GM21381 (cell line): ENCODE measurements around the gene TUBA1A.
"Not testable (repeated sequence)": the region's sequence is repeated elsewhere in the genome, so short reads cannot be mapped to it uniquely, and the experiment has no call there.

ENCODE experiments used
- ATAC-seq: cut with Tn5 transposase; IDR thresholded peaks from one replicate; pipeline ENCODE4 v1.9.1; 2021; ENCODE audit warnings: mild to moderate bottlenecking, moderate library complexity; ENCODE audit not compliant: unreplicated experiment

Gene TUBA1A

DNA sequence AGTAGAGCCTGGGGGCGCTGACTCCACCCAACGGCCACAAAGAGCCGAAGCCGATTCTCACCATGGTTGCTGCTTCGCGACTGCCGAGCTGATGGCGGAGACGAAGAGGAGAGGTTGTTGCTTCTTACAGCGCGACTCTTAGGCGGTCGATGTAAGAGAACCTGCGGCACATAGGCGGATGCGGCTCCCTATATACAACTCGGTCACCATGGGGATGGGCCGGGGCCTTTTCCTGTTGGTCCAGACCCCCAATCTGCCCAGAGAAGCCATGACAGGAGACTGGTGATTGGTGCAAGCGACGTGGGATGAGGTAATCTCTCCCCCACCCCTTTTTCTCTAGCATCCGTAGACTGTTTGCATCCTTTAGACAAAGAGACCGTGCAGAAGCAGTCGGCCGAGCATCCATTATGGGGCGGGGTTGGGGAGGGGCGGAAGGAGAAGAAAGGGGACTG lies at the start of gene TUBA1A:
Gene TUBA1A (minus strand): TSS at position 165 of the 452 bp plus-strand sequence. CDS start 101 bp downstream, at position 64.
- peak; percentile 88 for ATAC-seq

DNA sequence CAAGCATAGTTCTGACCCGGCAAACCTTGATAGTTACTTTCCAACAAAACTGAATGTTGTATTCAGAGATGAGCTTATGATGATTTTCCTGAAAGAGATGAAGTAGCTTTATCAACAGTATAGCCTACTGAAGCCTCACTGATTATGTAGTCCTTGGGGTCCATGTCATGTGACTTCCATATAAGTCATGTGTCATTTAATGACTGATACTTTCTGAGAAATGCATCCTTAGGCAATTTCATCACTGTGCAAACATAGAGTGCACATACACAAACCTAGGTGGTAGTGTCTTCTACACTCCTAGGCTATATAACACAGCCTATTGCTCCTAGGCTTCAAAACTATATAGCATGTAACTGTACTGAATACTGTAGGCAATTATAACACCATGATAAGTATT lies 47.5 kb upstream of the TUBA1A start:
- no peak for ATAC-seq

DNA sequence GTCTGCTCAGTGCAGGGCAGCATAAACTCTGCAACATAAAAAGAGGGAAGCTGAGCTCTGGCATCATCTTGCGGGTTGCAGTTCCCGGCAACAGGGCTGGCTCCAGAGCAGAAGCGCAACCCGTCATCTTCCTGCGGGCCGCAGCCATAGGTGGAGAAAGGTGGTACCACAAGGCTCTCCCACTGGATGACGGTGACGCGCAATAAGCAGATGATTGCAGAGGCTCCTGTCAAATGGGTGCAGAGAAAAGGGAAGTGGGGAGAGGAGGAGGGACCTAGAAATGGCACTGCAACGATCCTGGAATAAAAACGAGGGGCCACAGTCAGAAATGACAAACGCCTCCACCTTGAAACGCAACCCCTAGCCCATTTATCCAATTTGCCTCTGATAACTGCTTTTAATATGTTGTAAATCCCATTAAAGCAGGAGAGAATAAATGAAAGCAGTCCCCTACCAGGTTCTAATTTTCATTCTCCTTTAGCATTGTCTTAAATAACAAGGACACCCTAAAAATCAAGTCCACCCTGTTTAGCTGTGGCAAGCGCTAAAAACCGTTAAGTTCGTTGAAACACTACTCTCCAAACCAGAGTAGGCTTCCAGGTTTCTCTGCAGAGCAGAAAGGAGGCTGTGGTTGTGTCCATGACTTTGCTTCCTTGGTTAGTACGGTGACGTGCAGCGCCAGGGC lies 45.1 kb upstream of the TUBA1A start:
- peak; percentile 39 for ATAC-seq

DNA sequence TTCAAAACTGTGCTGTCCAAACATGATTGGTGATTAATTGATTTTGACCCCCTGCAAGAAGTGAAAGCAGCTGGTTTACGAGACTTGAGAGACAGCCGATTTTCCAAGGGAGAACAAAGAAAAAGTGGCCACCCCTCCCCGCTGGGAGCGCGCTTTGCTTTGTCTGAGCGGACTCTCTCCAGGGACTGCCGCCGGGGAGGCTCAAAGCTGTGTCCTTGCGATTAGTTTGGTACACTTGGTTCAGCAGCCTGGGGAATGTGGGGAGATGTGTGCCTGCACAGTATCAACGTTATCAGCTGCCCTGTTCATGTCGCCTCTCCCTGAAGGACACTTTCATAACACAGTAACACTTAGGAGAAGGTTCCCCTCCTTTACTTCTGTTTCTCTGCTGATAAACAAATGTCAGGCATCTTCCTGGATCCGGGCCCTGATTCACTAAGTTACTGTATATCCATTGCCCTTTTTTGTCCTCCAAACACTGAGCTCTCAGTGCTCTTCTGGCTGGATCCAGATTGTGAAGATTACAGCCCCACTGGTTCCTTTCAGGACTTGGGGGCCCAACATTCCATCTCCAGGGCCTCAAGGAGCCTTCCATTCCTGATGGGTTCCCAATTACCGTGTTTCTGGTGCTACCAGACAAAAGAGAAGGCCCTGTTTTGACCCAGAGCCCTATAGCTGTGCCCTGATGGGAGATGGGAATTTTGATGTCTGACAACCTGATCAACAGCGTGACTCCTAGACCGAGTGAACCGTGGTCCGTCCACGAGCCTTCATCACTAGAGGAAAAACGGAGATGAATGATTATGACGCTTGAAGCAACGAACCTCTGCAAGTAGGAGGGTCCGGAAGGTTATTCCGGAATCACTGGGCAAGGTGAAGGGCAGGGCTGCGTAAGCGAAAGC lies 44.3 kb upstream of the TUBA1A start:
- no peak for ATAC-seq

DNA sequence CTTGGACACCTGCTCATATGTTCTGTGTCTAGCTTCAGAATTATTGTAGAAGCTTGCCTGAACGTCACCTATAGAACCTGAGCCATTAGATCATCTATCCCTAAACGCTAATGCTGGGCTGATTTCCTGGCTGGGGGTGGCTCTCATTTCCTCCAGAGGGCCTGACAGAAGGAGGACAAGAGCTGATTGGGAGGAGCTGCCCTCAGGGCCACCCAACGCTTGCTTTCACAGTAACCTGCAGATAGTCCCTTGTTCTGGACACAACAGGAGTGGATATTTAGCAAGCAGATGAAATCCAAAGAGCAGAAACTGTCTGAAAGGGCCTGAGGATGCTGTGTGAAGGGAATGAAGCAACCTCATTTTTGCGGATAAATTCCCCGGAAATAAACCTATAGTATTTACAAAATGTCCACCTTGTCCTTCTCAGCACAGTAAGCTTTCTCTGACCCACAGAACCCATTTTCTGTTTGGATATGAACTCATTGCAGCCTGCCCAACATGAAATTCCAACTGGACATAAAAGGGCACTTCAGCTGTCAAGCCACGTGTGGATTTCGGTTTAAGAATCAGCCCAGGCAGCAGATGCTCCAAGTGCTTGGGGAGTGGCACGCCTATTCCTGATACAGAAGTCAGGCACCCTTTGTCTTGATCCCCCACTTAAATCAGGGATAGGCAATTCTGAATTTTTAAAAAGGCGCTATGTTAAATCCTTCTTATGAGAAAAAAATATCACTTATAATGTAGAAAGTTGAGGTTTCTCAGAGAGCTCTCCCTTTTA lies 43.2 kb upstream of the TUBA1A start:
- ATAC-seq, result no peak

DNA sequence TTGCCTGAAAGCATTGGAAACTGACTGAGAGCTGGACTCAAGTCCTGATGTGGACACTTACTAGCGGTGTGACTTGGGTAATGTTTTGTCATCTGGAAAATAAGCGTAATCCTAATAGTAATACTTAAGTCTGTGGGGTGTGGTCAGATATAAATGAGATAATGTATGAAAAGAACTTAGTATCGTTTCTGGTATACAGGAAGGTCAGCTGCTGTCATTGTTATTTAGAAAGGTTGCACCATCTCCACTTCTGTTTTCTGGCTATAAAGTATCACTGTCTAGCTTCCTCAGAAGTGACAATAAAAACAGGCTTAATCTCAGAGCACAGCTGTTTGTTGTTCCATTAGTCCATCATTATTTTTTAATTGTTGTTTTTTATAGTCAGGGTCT lies 41.9 kb upstream of the TUBA1A start:
- ATAC-seq, result no peak

DNA sequence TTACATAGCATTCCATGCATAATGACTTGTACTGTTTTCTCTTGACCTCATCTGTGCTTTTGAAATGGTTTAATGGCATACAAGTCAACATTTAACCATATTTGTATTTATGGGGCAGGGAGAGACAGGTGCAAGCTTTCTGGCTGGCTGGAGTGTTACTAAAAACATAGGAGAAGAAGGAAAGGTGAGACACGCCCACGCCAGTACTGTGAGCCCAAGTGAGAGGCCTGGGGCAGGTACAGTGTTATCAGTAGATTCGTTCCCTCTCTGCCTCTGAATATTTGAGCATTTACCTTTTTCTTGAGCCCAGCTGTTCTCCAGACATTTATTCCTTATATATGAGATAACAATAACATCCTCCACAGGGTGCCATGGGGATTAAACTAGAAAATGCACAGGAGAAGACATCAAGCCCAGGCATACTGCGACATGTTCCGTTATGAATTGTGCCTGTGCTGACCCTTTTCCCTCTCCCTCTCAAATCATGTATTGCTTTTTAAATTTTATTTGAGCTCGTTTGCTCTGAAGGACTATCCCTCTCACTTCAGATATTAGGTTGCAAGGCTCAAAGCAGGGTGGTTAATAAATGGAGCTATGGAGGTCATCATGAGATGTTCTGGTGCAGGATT lies 41.4 kb upstream of the TUBA1A start:
- no peak for ATAC-seq

DNA sequence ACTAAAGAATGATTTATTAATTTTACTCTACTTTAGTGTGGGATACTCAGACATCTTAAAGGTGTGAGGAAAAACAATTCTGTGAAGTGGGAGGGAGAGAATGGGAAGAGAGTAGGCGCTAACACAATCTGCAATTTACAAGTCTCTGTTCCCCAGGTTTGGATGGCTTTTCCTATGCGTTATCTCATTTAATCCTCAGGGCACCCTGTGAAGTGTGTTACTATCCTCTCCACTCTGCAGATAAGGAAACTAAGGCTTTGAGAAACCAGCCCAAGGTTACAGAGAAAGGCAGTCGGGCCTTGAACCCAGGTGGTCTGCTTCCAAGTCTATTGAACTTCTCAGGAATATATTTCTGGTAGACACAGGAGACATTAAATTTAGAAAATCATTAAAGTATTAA lies 39.8 kb upstream of the TUBA1A start:
- no peak for ATAC-seq

DNA sequence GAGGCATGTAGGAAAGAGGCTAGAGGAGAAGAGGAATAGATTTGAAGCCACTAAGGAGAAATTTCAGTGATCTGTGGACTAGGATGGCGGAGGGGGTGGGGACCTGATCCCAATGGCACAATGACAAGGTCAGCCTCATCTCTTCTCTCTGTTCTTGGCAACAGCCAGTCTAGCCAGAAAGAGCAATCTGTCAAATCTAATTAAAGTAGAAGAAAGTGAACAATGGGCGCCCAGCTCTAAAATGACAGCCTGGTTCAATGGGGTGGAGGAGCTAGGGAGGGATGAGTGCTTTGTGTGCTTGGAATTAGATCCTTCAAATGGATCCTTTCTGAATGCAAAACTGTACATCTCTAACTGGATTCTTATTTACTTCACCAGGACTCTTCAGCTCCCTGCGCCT lies 38.8 kb upstream of the TUBA1A start:
- ATAC-seq, result no peak

DNA sequence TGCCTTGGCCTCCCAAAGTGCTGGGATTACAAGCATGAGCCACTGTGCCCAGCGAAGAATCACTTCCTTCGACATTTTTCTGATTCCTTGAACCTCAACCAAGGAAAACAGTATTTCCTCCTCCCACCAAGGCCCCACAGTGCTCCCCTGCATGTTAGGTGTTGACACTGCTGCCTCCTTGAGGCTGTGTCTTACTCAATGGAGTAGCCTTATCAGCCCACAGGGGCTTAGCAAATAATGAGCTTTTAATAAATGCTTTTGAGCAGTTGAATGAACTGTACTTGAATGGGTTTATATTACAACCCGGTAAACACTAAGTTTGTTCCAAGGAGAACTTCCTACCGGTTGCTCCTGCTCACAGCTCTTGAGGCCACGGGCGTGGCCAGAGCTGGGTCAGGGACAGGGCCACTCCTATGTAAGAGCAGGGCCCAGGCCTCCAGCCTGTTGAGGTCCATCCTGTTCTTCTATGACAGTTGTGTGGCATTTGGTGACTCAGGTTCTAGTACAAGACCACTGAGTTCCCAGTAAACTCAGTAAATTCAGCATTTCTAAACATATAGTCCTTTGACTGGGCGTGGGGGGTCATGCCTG lies 36.8 kb upstream of the TUBA1A start:
- ATAC-seq, result no peak

DNA sequence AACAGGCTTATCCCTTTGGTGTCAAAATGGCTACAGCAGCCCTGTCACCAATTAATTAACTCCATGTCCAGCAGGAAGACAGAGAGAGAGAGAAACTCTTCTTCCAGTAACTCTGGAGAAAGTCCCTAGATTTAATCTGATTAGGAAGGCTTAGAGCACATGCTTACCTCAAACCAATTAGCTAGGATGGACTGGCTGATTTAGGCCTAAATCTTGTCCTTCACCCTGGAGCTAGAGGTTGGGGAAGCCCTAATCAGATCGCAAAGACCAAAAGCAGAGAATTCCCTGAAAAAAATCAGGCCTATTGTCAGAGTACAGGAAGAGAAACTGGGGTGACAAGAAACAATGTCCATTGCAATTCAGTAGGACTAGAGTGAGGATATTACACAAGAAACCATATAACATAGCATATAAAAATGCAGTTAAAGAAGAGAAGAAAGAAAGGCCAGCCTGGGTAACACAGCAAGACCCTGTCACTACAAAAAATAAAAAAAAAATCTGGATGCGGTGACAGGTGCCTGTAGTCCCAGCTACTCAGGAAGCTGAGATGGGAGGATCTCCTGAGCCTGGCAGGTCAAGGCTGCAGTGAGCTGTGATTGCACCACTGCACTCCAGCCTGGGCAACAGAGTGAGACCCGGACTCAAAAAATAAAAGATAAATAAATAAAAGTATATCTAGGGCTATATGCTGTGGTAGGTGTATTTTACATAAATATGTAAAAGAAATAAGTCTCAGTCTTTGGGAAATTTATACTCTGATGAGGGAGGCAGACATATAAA lies 34.9 kb upstream of the TUBA1A start:
- ATAC-seq, result no peak

DNA sequence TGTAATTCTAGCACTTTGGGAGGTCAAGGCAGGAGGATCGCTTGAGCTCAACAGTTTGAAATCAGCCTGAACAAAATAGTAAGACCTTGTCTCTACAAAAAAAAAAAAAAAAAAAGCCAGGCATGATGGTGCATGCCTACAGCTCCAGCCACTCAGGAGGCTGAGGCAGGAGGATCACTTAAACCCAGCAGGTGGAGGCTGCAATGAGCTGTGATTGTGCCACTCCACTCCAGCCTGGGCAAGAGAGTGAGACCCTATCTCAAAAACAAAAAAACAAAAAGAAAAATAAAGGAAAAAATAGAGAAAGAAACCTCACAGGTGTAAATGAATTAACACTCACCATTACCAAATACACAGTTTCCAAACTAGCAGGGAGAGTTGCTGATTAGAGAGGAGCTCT lies 34.2 kb upstream of the TUBA1A start:
- ATAC-seq, result no peak

DNA sequence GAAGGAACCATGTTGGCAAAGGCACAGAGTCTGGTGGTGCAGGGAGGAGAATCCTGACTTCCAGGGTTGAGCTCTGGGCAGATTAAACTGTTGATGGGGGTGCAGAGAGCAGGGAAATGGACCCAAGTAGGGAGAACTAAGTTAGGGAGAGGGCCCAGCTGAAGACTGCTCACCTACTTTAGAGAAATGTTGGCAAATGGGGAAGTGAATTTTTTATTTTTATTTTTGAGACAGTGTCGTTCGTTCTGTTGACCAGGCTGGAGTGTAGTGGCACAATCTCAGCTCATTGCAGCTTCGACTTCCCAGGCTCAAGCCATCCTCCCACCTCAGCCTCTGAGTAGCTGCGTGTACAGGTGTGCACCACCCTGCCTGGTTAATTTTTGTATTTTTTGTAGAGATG lies 32.1 kb upstream of the TUBA1A start:
- no peak for ATAC-seq

DNA sequence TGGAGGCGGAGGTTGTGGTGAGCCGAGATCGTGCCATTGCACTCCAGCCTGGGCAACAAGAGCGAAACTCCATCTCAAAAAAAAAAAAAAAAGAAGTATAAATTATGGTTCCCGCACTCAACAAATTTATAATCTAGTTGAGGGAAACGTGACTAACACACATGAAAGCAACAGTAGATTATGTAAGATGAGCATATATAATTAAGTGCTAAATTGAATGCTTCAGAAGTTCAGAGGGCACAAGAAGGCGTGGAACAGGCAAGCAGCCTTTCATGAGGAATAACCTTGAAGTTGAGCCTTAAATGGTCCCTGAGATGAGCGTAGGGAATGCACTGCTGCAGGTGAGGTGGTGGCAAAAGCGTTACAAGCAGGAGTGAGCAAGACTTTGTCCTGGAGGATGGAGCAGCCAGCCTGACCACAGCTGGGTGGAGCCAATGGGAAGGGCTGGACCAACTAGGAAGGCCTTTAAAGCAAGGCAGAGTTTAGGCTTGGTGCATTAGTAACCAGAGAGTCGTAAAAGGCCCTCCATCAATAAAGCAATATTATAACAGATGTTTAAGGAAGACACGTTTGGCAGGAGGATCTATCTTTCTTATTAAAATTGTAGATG lies 30.6 kb upstream of the TUBA1A start:
- ATAC-seq, result no peak

DNA sequence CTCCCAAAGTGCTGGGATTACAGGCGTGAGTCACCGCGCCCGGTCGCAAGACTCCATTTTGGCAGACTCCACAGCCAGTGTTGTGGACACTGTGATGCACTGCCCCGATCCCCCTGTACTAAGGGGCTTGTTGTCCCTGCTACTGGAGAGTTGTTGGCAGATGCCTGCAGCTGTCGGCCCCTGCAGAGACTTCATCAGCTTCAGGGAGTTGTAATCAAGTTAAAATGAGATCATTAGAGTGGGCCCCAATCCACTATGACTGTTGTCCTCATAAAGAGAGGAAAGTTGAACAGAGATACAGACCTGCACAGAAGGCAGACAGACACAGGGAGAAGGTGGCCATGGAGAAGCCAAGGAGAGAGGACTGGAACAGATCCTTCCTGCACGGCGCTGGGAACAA lies 23.7 kb upstream of the TUBA1A start:
- ATAC-seq, result no peak

DNA sequence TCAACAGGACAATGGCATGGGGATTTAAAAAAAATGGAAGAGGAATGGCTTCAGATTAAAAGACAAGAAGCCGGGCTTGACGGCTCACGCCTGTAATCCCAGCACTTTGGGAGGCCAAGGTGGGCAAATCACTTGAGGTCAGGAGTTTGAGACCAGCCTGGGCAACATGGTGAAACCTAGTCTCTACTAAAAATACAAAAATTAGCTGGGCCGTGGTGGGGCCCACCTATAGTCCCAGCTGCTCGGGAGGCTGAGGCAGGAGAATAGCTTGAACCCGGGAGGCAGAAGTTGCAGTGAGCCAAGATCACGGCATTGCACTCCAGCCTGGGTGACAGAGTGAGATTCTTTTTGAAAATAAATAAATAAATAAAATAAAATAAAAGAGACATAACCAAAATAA lies 21.8 kb upstream of the TUBA1A start:
- not testable (repeated sequence) for ATAC-seq

DNA sequence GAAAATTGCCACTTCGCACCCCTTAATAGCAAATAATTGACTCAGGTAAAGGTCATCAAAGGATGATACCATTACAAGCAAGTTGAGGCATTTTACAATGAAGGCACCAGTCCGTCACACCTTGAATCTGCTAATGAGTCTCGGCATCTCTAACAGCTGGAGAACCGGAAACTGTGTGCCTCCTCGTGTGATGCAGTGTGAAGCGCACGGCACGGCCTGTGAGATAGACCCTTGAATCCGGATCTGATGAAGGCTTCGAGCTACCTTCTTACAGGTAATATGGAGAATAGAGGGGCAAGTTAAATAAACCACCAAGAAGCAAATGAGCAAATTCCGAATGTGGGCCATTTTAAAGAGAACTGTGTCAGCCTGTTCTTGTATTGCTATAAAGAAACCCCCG lies 19.8 kb upstream of the TUBA1A start:
- no peak for ATAC-seq

DNA sequence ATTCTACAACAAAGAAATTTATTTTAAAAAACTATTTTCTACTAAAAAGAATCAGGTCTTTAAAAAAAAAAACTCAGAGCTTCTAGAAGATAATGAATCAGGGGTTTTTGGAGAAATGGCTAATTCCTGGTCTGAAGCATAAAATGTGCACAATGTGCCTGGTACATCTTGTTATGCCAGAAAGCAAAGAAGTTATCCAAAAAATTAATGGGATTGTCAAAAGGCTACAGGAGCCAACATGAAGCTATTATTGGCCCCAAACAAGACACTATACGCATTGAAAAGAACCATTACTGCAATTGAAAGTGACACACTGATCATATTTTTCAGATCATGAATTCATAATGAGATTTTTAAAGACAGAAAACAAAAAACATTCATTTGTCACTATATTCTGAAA lies 19.3 kb upstream of the TUBA1A start:
- ATAC-seq, result no peak

DNA sequence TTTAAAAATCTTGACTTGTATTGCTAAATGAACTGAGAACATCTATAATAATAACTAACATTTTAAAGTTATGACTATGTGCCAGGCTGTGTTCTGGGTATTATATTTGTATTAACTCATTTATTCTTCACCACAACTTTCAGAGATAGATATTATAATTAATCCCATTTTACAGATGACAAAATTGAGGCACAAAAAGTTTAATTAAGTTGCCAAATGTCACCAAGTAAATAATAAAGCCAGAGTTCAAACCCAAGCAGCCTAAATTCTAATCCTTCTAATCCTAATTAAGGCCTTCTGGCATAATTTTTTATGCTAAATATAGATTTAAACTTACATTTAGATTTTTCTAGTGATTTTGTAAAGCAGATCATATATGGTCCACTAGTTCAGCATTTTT lies 17.5 kb upstream of the TUBA1A start:
- no peak for ATAC-seq
